GM21619 (cell line): ENCODE measurements around the gene FAM20C.

Source experiments
- ATAC-seq: cut with Tn5 transposase; IDR thresholded peaks from one replicate; pipeline ENCODE4 v1.9.1; 2021; ENCODE audit not compliant: unreplicated experiment

FAM20C gene

DNA sequence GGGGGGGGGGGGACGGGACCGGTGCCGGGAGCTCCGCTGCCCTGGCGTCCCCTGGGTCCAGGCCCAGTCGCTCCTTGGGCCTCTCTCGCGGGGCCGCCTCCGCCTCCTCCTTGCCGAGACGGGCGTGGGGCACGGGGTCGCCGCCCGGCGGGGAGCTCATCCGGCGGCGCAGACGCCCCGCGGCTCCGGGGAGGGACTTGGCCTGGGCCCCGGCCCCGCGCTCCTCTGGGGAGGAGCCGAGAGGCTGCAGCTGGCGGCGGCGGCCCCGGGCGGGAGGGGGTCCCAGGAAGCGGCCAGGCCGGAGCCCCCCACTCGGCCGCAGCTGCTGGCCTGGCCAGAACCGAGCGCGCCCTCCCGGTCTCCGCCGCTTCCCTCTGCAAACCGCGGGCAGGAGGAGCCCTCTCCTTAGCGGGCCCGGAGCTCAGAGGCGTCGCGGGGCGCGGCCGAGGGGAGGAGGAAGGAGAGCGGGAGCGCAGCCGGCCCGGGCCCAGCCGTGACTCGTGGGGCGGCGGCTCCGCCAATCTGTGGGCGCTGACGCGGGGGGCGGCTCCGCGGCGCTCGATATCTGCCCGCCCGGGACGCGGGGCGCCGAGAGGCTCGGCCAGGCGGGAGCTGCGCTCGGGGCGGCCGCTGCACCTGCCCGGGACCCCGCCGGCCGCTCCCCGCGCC is at the start of gene FAM20C:
Gene FAM20C, plus strand, starts transcription at position 591 of the 669 bp plus-strand sequence. CDS start 629 bp downstream, outside the sequence.
- no peak for ATAC-seq

DNA sequence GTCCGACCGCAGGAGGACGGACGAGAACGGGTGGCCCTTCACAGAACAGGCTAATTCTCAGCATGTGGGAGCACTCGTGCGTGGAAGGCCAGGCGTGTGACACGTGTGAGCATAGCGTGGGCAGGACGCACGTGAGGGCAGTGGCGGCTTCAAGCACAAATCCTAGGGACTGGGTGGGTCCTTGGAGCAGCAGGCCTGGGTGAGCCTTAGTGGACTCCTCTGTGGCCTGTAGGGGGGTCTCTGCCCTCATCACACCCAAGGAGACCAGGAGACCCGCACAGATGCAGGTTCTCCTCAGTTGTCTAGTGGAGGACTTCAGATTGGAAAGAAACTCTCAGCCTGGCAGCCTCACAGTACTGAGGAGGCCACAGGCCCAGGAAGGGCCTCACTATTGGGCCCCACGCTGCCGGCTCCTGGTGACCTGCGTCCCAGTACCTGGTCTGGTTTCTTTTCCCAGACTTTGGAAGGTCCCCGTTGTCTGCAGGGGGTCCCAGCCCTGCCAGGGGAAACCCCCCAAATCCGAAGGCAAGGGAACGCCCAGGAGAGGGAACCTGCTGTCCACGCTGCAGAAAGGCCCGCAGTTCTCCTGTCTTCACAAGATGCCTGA is 49.1 kb upstream of the FAM20C start:
- no peak for ATAC-seq

GRCh38 chr7:143811-144453 is 48.4 kb upstream of the FAM20C start:
- peak; percentile 52 for ATAC-seq

- no peak for ATAC-seq
Measured at GRCh38 chr7:144454-144826, 47.9 kb upstream of the FAM20C start.

DNA sequence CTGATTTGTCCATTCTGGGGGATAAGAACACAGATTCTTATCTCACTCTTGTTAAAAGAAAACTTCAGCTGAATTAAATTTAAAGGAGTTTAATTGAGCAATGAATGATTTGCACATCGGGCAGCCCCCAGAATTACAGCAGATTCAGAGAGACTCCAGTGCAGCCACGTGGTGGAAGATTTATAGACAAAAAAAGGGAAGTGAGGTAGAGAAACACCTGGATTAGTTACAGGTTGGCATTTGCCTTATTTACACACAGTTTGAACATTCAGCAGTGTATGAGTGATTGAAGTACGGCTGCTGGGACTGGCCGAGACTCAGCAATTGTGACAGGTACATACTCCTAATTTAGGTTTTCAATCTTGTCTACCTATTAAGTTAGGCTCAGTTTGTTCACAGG is 46.5 kb upstream of the FAM20C start:
- no peak for ATAC-seq

DNA sequence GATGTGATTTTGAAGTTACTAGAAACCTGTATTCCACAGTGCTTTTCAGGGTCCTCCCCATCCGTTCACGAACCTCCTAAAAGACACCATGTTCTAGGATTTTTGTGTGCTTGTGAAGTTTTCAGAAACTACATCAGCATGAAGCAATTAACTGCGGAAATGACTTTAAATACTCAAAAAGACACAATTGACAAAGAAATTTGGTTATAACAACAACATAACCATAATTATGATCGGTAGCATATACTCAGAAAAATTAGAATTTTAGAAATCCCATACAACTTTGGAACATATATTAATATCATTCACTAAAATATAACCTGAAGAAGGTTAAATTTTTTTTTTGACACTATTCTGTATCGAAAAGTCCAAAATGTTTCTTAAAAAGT is 43.8 kb upstream of the FAM20C start:
- ATAC-seq = no peak

DNA sequence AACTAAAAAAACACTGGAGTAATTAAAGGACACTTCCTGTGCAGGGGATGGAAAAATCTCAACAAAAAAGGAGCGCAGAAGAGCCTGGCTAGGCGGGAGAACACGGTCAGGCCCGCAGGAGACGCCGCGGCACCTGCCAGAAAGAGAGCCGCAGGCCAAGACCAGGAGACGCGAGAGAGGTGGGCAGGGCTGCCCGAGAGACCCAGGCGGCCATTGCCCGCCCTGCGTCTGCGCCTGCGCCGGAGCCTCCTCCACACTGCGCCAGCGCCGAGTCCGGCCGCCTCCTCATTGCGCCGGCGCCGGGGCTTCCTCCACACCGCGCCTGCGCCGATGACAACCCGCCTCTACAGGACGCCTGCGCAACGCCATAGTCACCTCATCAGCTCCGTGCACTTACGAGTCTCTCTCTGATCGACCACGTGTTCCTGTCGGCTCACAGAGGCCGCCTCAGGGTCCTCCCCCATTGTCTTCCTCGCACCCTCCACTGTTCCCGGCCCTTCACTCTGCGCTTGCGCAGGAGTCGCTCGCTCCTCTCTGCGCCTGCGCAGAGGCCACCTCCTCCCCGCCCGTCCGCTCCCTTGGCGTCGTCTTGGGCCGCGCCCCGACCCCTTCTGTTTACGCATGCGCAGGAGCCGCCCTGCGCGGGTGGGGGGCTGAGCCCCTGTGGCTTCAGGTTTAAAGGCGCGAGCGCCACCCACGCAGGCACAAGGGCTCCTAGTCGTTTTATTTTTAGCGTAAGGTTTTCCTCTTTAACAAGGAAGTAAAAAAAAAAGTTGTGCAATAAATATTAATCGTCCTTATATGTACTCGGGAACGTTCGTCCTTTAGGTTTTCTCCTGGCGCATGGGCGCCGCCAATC is 43.2 kb upstream of the FAM20C start:
- ATAC-seq = peak; percentile 97

GRCh38 chr7:149791-150636 is 42.4 kb upstream of the FAM20C start:
- ATAC-seq = no peak

DNA sequence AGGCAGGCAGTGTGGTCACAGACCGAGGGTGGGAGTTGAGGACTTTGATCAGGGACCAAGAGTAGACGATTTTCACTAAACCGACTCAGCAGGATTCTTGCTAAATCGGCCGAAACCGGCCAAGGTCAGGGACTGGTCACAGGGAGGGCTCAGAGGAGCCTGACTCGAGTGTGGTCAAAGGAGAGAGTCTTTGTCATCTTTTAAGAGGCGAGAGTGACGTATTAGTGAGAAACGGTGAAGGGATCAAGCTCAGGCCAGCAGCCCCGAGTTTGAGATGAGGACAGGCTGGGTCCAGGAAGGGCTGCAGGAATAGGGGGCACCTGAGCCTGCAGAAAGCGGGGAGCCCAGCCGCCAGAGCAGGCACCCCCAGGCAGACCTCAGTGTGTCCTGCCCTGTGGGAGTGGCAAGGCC is 41.6 kb upstream of the FAM20C start:
- ATAC-seq = no peak

DNA sequence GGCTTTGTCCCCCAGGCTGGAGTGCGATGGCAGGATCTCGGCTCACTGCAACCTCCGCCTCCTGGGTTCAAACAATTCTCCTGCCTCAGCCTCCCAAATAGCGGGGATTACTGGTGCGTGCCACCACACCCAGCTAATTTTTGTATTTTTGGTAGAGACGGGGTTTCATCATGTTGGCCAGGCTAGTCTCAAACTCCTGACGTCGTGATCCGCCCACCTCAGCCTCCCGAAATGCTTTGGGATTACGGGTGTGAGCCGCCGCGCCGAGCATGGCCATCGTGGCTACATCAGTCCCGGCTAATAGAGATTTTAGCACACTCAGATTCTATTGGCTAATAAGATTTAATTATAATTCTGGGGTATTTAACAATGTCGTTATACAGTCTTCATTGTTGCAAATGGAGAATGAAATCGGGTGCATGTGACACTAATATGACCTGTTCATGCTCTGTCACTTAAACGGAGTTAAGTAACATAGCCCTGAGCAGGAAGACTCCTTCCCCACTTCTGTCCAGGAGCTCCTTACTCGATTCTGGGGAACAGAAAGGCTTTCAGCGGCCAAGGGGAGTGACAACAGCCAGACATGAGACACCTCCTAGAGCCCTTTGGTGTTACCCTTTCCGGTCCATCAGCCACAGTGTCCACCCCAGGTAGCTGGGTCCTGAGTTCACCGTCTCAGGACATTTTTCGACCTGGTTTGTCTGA is 40.9 kb upstream of the FAM20C start:
- no peak for ATAC-seq

- ATAC-seq = no peak
Measured at GRCh38 chr7:152702-153391, 39.5 kb upstream of the FAM20C start.

GRCh38 chr7:153604-154003 is 38.8 kb upstream of the FAM20C start:
- no peak for ATAC-seq

DNA sequence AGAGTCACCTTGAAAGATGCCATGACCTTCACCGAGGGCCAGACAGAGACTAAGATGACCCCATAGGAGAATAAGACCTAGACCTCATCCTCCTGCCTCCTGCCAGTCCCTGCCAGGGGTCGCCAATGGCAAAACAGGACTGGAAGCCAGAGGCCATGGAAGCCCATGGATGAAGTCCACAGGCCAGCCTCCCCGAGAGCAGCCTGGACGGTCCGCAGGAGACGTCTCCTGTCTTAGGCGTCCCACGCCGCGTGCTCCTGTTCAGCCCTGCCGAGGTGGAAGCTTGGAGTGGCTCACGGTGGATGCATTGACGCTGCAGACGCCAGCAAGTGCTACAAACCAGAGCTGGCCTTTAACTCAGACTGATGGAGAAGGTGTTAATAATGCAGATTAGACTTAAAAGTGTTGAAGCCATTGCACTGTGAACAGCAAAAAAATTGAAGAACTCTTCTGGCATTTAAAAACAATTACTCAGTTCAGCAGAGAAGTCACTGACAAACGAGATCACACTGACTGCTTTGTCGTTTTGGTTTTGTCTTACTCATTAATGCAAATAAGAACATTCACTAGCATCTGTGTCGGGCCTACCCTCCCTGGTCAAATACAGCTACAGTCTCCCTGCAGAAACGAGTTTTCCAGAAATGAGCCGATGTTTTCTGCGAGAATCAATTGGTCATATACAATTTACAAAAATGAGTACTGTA is 38.1 kb upstream of the FAM20C start:
- ATAC-seq = no peak

DNA sequence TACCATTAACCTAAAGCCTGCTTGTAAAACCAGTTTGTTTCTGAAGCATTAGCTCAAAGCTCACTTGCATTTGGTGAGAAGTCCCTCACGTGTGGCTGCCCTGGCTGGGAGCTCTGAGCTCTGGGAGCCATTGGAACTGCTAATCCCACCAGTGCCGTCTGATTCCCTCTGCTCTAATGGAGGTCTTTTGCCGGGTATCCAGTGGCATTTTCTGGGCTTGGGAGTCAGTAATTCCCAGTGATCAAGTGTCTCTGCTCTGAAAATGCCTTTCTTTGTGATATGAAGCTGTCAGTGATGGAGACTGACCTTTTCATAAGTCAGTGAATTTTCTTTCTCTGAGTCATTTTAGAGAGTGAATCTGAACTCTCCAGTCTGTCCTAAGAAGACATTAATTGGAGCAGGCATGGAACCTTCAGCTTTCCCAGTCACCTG is 36.9 kb upstream of the FAM20C start:
- ATAC-seq = no peak

- ATAC-seq = no peak
Measured at GRCh38 chr7:156111-157007, 36.0 kb upstream of the FAM20C start.

- no peak for ATAC-seq
Measured at GRCh38 chr7:157008-157310, 35.4 kb upstream of the FAM20C start.

DNA sequence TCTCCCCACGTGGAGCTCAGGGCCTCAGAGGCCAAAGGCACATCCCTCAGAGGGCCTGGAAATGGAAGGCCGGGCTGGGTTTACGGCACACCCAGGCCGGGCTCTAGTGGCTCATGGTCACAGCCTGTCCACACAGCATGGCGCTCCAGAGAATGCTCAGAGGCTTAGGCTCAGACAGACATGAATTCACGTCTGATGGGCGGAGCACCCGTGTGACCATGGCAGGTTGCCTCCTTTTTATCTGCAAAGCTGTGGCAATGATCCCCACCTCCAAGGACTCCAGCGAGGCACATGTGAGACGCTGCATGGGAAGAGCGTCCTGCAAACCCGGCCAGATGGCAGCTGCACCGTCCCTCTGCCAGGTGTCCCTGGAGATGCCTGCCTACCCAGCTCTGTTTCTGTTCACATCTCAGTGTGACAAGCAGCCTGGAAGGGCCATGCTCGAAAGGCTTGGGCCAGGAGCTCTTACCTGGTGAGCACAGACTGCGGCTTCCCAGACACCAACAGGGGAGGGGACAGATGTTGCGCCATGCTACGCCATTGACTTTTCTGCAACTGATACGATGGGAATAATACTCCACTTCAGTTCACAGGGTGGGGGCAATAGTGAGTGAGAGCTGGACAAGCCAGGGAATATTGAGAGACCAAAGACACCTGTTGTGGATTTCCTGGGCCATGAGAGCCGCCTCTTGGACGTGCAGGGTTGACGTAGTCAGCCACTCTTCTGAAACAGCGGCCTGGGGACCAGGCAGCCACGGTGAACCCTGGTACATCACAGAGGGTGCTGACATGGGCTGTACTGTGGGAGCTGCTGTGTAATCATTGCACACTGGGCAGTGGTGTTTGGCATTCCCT is 34.4 kb upstream of the FAM20C start:
- ATAC-seq = no peak
